Measurements from ENCODE around the gene NMT1. TPM values are rescaled to one million over a fixed set of nuclear protein-coding genes. Genes with fewer than 3 reads are reported as not detected.
A peak's percentile ranks its signal among the peaks of the same experiment; 100 is the strongest.

The NMT1 gene
- total RNA-seq, result 10 to 100 TPM; 58.5 to 79.3 (median 65.1) TPM

- peak within 1 kb of the TSS; percentile 84 to 95 (median 86) for H3K27ac ChIP-seq (replicated peaks in 1 of 4)
- H3K9me3 ChIP-seq, result no peaks in the 10 kb centered on the region
- TF ChIP-seq CTCF (IDR thresholded peaks at IDR 0.05) (no peak), POLR2AphosphoS5 (IDR thresholded peaks at IDR 0.05) (peak; percentile 86 to 98), EP300 (IDR thresholded peaks at IDR 0.05) (no peak), POLR2A (IDR thresholded peaks at IDR 0.05; ENCODE audit: low read depth) (peak; percentile 95)
- no peaks in the 10 kb centered on the region for H3K27me3 ChIP-seq
- H3K4me3 ChIP-seq, result peak within 1 kb of the TSS; percentile 65 to 89 (median 76)
- intact Hi-C loops (cut with DNase I), result no loop called here
- peaks cover 41 to 61% (median 60%) of the 10 kb centered on the region in 4 donors for H3K4me1 ChIP-seq
- peak; percentile 100 for DNase-seq (ENCODE audit: extremely low spot score)
- WGBS, result 0% methylated on average over 14 of the region's 50 CpGs
- H3K36me3 ChIP-seq, result peaks cover 0 to 6% (median under 1%) of the 10 kb centered on the region in 4 donors
Observed at GRCh38 chr17:45060797-45061605, at the start of gene NMT1. Gene NMT1 (plus strand): TSS chr17:45061317. CDS start chr17:45061330, 13 bp downstream.

- TF ChIP-seq POLR2AphosphoS5 (IDR thresholded peaks at IDR 0.05) (no peak), POLR2A (IDR thresholded peaks at IDR 0.05; ENCODE audit: low read depth) (no peak), EP300 (IDR thresholded peaks at IDR 0.05) (no peak)
- Histone ChIP-seq H3K4me3 (no peak overlapping the region), H3K9me3 (no peaks in the 10 kb centered on the region), H3K36me3 (no peaks in the 10 kb centered on the region), H3K27ac (replicated peaks in 1 of 4) (no peak overlapping the region), H3K4me1 (peaks cover 6 to 21% (median 17%) of the 10 kb centered on the region in 4 donors), H3K27me3 (no peaks in the 10 kb centered on the region)
- WGBS, result 100% methylated on average over 1 of the region's 1 CpG
- intact Hi-C loops (cut with DNase I), result no loop called here
- DNase-seq (ENCODE audit: extremely low spot score), result no peak
Observed at GRCh38 chr17:45011767-45012166, 49.4 kb upstream of the NMT1 start.

- intact Hi-C loops (cut with DNase I), result no loop called here
- H3K27me3 ChIP-seq, result no peaks in the 10 kb centered on the region
- H3K27ac ChIP-seq (replicated peaks in 1 of 4), result peak overlapping the region; percentile 6 to 31 (median 26)
- WGBS, result 52% methylated on average over 12 of the region's 17 CpGs
- H3K9me3 ChIP-seq, result no peaks in the 10 kb centered on the region
- H3K4me1 ChIP-seq, result peaks cover 8 to 22% (median 16%) of the 10 kb centered on the region in 4 donors
- TF ChIP-seq POLR2AphosphoS5 (IDR thresholded peaks at IDR 0.05) (peak in 1 of 2 donors; percentile 31), POLR2A (IDR thresholded peaks at IDR 0.05; ENCODE audit: low read depth) (no peak), CTCF (IDR thresholded peaks at IDR 0.05) (no peak), EP300 (IDR thresholded peaks at IDR 0.05) (no peak)
- H3K4me3 ChIP-seq, result no peak overlapping the region
- no peak for DNase-seq (ENCODE audit: extremely low spot score)
- no peaks in the 10 kb centered on the region for H3K36me3 ChIP-seq
Observed at GRCh38 chr17:45013021-45013997, 47.8 kb upstream of the NMT1 start.

DNA sequence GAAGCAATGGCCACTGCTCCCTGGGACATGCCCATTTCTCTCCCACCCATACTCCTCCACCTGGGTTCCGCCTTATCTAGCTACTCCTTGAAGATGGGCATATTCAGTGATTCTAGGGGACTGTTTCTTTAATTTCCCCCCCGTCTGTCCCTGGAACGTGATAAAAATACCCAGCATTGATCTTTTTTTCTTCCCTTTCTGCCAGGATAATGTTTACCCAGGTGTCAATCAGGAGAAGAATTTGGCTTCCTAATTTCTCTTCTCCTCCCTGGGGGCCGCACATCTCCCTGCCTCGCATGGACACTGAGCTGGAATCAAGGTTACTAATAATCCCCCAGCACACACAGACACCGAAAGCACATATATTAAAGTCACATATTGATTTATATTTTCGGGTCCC is 44.9 kb upstream of the NMT1 start:
- no peak for DNase-seq (ENCODE audit: extremely low spot score)
- no peaks in the 10 kb centered on the region for H3K36me3 ChIP-seq
- no peak for TF ChIP-seq POLR2A (IDR thresholded peaks at IDR 0.05; ENCODE audit: low read depth)
- TF ChIP-seq EP300 (IDR thresholded peaks at IDR 0.05), result no peak
- TF ChIP-seq CTCF (IDR thresholded peaks at IDR 0.05), result no peak
- TF ChIP-seq POLR2AphosphoS5 (IDR thresholded peaks at IDR 0.05), result no peak
- no peaks in the 10 kb centered on the region for H3K9me3 ChIP-seq
- 61% methylated on average over 7 of the region's 7 CpGs for WGBS
- H3K27me3 ChIP-seq, result no peaks in the 10 kb centered on the region
- intact Hi-C loops (cut with DNase I), result no loop called here
- no peak overlapping the region for H3K27ac ChIP-seq (replicated peaks in 1 of 4)
- peaks cover 31 to 50% (median 43%) of the 10 kb centered on the region in 4 donors for H3K4me1 ChIP-seq
- no peak overlapping the region for H3K4me3 ChIP-seq

Data from esophagus muscularis mucosa (tissue), 4 donors.